Esophagus muscularis mucosa (tissue), 4 donors: ENCODE measurements around the gene TRIM28. TPM values are rescaled to one million over a fixed set of nuclear protein-coding genes. Genes with fewer than 3 reads are reported as not detected.

Source experiments
- DNase-seq: peaks from one replicate; pipeline ENCODE4 v3.0.0-alpha.2; 2017; ENCODE audit errors: extremely low spot score
- H3K27ac ChIP-seq, 4 donors: fragments of 200-600 bp; sonication (generic); replicated peaks in 1 of 4; 1 replicate in 3 of 4; 2 replicates in 1 of 4; pipeline ENCODE4 v1.5.1; 2016 to 2019; ENCODE audit warnings: mild to moderate bottlenecking in 1 of 4
- H3K27me3 ChIP-seq, 4 donors: fragments of 200-600 bp; sonication (generic); one replicate each; pipeline versions ENCODE4 v1.5.1 to v1.6.0; 2016 to 2019
- H3K36me3 ChIP-seq, 4 donors: fragments of 200-600 bp; sonication (generic); one replicate each; pipeline ENCODE4 v1.5.1; 2016 to 2019
- H3K4me1 ChIP-seq, 4 donors: fragments of 200-600 bp; sonication (generic); one replicate each; pipeline ENCODE4 v1.5.1; 2016 to 2019
- H3K4me3 ChIP-seq, 4 donors: fragments of 200-600 bp; sonication (generic); 1 replicate in 2 of 4; 2 replicates in 2 of 4; pipeline ENCODE4 v1.5.1; 2016 to 2019; ENCODE audit warnings: mild to moderate bottlenecking in 4 of 4, moderate library complexity in 1 of 4
- H3K9me3 ChIP-seq, 4 donors: fragments of 200-600 bp; sonication (generic); 1 replicate in 3 of 4; 2 replicates in 1 of 4; pipeline ENCODE4 v1.5.1; 2016 to 2019
- CTCF ChIP-seq, 3 experiments: fragments of 200-600 bp in 2 of 3; fragments of 450-650 bp in 1 of 3; sonication (generic) in 2 of 3; IDR thresholded peaks; one replicate each; pipeline ENCODE4 v1.5.1; 2017 to 2019; ENCODE audit warnings: antibody characterized with exemption in 3 of 3, mild to moderate bottlenecking in 2 of 3, moderate library complexity in 1 of 3
- EP300 ChIP-seq: sonication (generic); formaldehyde crosslinking; IDR thresholded peaks from one replicate; pipeline ENCODE4 v1.6.1; 2017; ENCODE audit warnings: antibody characterized with exemption
- POLR2A ChIP-seq: fragments of 450-650 bp; IDR thresholded peaks from one replicate; pipeline ENCODE4 v1.6.1; 2017; ENCODE audit warnings: antibody characterized with exemption, moderate library complexity, mild to moderate bottlenecking, low read depth
- POLR2AphosphoS5 ChIP-seq, 2 donors: sonication (generic); formaldehyde crosslinking; IDR thresholded peaks; one replicate each; pipeline ENCODE4 v1.6.1; 2017; ENCODE audit warnings: antibody characterized with exemption in 2 of 2
- WGBS: methylation state at CpG from one replicate; pipeline ENCODE4 v1.1.5; 2018; 5-methylcytosine and 5-hydroxymethylcytosine counted together
- intact Hi-C: fragments of 100-400 bp; cut with DNase I; formaldehyde crosslinking; loops from one replicate; pipeline ENCODE4 v1.15.1; 2023
- total RNA-seq, 4 donors: library from RNA; depleted of rRNA; stranded (reverse); fragments of >200 nt; gene quantifications; one replicate each; pipeline versions ENCODE4 v1.1.0 to v1.2.1, GENCODE V29; 2016

Gene TRIM28
- total RNA-seq, 4 donors from 2014 or later: 152 to 319 (median 264) TPM

DNA sequence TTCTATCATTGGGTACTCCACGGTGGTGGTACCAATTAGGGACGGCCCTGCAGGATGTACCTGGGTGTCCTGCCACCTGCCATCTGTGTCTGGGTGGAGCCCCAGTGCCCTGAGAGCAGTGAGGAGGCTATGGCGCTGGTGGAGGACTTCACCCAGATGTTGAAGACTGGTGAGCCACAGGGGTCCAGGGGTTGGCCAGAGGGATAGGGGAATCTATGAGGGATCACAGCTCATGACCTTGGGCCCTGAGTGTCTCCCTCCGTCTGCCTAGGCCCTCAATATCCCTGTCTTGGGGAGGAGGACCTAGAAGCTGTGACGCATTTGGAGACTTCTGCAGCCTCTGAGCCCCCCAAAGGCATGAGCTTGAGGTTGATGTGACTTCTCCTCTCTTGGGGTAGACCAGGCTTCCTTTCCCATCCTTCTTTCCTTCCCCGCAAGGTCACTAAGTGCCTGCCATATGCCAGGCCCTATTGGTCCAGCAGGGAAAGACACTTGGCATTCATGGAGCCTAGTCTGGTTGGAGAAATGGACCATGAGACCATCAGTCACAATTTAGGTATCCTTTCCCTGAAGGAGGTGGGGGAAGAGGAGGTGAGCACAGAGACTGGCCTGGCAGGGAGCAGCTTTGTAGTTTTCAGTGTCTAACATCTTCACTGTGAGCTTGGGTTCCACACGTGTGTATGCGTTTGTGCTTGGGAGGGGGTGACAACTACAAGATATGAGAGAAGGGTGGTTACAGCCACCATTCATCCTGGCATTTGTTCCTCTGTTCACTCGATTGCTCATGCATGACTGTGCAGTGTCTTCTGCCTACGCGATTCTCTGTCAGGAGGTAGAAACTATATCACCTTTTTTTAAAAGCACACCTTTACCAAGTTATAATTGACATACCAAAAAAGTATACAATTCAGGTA, 34.4 kb downstream of the TRIM28 start:
- no peaks in the 10 kb centered on the region for H3K27me3 ChIP-seq
- 89% methylated on average over 11 of the region's 11 CpGs for WGBS
- peak overlapping the region in 1 of 4 donors; percentile 3 for H3K27ac ChIP-seq
- H3K4me3 ChIP-seq: no peak overlapping the region
- no peaks in the 10 kb centered on the region for H3K9me3 ChIP-seq
- intact Hi-C loops: no loop called here
- no peak for DNase-seq
- H3K4me1 ChIP-seq: peaks cover 32 to 70% (median 56%) of the 10 kb centered on the region in 4 donors
- H3K36me3 ChIP-seq: peaks cover 15 to 27% (median 18%) of the 10 kb centered on the region in 4 donors
- TF ChIP-seq POLR2AphosphoS5 (IDR thresholded peaks at IDR 0.05): no peak
- TF ChIP-seq CTCF (IDR thresholded peaks at IDR 0.05): no peak
- TF ChIP-seq POLR2A: no peak
- TF ChIP-seq EP300: no peak

DNA sequence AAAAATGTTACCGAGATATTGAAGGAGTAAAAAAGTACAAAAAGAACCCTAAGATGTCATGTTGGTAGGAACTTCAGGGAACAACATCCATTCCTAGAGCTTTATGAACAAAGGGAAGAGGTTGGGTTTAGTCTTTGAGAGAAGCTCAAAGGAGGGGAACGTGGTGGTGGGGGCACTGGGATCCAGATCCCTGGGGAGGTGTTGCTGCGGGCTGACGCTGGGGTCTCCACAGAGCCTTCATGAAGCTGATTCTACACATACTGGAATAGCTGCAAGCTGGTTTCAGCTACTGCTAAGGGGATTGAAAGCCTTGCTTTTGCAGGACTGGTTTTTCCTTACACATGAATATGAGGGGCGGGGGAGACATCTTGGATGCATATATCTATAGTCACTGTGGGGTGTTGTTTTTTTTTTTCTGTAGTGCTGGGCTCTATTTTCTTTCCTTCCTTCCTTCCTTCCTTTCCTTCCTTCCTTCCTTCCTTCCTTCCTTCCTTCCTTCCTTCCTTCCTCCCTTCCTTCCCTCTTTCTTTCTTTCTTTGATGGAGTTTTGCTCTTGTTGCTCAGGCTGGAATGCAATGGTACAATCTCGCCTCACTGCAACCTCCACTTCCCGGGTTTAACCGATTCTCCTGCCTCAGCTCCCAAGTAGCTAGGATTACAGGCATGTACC, 35.7 kb downstream of the TRIM28 start:
- no peaks in the 10 kb centered on the region for H3K27me3 ChIP-seq
- intact Hi-C loops: no loop called here
- no peaks in the 10 kb centered on the region for H3K9me3 ChIP-seq
- DNase-seq: no peak
- peaks cover 15 to 37% (median 29%) of the 10 kb centered on the region in 4 donors for H3K36me3 ChIP-seq
- 90% methylated on average over 8 of the region's 8 CpGs for WGBS
- peak overlapping the region in 3 of 4 donors; percentile 77 to 84 (median 82) for H3K27ac ChIP-seq
- peaks cover 25 to 59% (median 45%) of the 10 kb centered on the region in 4 donors for H3K4me1 ChIP-seq
- no peak for TF ChIP-seq CTCF (IDR thresholded peaks at IDR 0.05)
- TF ChIP-seq EP300: no peak
- no peak for TF ChIP-seq POLR2A
- TF ChIP-seq POLR2AphosphoS5 (IDR thresholded peaks at IDR 0.05): no peak
- no peak overlapping the region for H3K4me3 ChIP-seq

DNA sequence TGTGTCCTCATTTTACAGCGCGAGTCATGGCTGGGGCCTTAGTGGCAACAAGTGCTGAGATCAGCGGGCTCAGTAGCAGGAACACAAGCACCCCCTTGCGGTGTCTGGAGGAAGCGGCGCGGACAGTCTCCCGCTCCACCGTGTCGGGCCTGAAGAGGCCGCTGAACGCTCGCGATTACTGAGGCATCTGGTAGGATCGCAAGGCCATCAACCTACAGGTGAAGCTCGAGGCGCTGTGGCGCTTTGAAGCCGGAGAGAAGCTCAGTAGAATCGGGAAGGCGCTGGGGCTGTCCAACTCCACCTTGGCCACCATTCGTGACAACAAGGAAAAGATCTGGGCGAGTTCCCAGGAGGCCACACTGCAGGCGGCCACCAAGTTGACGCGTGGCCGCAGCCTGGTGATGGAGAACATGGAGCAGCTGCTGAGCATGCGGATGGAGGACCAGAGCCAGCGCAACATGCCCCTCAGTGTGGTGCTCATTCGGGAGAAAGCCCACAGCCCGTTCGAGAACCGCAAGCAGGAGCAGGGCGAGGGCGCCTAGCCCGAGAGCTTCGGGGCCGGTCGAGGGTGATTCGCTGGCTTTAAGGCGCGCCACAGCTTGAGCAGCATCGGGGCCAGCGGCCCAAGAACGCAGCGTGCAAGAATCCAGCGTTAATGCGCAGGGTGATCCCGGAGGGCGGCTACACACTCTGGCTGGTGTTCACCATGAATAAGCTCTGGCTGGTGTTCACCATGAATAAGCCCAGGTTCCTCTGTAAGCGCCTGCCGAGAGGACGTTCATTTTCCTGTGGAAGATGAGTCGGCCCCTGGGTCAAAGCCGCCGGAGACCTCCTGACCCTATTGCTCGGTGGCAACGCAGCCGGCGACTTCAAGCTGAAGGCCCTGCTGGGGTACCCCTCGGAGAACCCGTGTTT, 37.6 kb downstream of the TRIM28 start:
- TF ChIP-seq POLR2A: no peak
- TF ChIP-seq EP300: no peak
- peak; percentile 61 to 84 for TF ChIP-seq POLR2AphosphoS5 (IDR thresholded peaks at IDR 0.05)
- peak in 2 of 3 experiments; percentile 93 to 97 for TF ChIP-seq CTCF (IDR thresholded peaks at IDR 0.05)
- Histone ChIP-seq H3K27ac (peak overlapping the region; percentile 77 to 84 (median 80)), H3K4me1 (peaks cover 18 to 48% (median 35%) of the 10 kb centered on the region in 4 donors), H3K36me3 (peaks cover 15 to 42% (median 29%) of the 10 kb centered on the region in 4 donors), H3K9me3 (no peaks in the 10 kb centered on the region), H3K4me3 (peak overlapping the region in 1 of 4 donors; percentile 6), H3K27me3 (no peaks in the 10 kb centered on the region)
- peak; percentile 96 for DNase-seq
- intact Hi-C loops: no loop called here
- WGBS: 67% methylated on average over 51 of the region's 62 CpGs

GRCh38 chr19:58582985-58583384, 39.1 kb downstream of the TRIM28 start:
- peaks cover 13 to 33% (median 21%) of the 10 kb centered on the region in 4 donors for H3K4me1 ChIP-seq
- TF ChIP-seq EP300: no peak
- TF ChIP-seq CTCF (IDR thresholded peaks at IDR 0.05): no peak
- TF ChIP-seq POLR2A: no peak
- no peak for TF ChIP-seq POLR2AphosphoS5 (IDR thresholded peaks at IDR 0.05)
- WGBS: 96% methylated on average over 6 of the region's 6 CpGs
- peaks cover 15 to 40% (median 29%) of the 10 kb centered on the region in 4 donors for H3K36me3 ChIP-seq
- no peak overlapping the region for H3K27ac ChIP-seq
- DNase-seq: no peak
- intact Hi-C loops: no loop called here
- no peaks in the 10 kb centered on the region for H3K27me3 ChIP-seq
- no peaks in the 10 kb centered on the region for H3K9me3 ChIP-seq
- no peak overlapping the region for H3K4me3 ChIP-seq
